ENCODE results near the gene TFRC.
"Not testable (repeated sequence)": the region's sequence is repeated elsewhere in the genome, so short reads cannot be mapped to it uniquely, and the experiment has no call there.

The TFRC gene

DNA sequence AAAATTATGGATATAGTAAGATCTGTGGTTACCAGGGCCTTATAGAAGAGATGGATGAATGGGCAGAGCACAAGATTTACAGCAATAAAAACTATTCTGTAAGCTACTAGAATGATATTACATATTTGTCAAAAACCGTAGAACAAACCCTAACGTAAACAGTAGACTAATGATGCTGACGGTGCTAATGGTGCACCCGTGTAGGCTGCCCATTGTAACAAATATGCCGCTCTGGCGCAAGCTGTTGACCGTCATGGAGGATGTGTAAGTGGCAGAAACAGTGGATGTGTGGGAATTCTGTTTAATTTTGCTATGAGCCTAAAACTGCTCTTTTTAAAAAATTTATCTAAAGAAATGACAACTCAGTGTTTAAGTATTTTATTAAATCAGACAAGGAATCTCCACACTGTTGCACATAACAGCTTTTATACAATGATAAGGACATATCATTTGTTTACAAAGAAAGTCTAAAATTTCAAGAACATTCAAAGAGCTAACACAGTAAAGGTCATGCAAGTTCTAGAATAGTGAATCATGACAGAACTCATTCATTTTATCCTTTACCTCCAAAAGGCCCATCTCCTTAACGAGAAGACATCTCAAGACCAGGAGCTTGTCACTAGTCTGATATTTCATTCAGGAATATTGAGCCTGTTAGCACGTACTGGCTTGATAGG lies 32.8 kb downstream of the TFRC start:
- DNase-seq (ENCODE audit: low read depth), result no peak

DNA sequence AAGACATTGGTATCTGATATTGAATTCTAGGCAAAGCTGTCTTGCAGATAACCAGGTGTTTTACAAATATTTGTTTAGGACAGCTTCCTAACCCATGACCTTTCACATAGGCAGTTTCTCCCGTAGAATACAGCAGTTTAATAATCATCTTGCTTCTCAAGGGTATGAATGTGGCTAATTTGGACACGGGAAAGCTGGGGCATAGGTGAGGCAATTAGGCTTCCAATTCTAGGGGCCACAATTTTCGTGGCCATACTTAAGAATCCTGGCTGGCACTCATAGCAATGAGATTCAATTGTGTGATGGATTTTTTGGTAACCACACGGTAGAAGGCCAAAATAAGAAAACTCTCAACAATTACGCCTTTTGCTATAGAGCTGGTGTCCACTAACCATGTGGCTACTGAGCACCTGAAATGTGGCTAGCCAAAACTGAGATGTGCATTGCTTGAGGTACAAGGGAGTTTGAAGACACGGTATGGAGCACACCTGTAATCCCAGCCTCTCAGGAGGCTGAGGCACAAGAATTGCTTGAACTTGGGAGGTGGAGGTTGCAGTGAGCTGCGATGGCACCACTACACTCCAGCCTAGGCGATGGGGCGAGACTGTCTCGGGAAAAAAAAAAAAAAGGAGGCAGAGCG lies 34.4 kb downstream of the TFRC start:
- no peak for DNase-seq (ENCODE audit: low read depth)

- DNase-seq (ENCODE audit: low read depth), result no peak
Measured at GRCh38 chr3:196044513-196044912, 37.4 kb downstream of the TFRC start.

- DNase-seq (ENCODE audit: low read depth), result no peak
Measured at GRCh38 chr3:196042673-196043072, 39.2 kb downstream of the TFRC start.

DNA sequence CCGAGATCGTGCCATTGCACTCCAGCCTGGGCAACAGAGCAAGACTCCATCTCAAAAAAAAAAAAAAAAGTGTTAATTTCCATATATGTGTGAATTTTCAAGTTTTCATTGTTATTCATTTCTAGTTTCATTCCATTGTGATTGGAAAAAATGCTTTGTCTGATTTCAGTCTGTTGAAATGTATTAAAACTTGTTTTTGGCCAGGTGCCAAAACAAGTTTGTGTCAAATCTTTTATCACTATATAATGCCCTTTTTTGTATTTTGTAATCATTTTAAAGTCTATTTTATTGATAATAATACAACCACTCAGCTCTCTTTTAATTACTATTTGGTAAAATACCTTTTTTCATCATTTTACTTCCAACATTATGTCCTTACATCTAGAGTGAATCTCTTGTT lies 42.5 kb downstream of the TFRC start:
- no peak for DNase-seq (ENCODE audit: low read depth)

DNA sequence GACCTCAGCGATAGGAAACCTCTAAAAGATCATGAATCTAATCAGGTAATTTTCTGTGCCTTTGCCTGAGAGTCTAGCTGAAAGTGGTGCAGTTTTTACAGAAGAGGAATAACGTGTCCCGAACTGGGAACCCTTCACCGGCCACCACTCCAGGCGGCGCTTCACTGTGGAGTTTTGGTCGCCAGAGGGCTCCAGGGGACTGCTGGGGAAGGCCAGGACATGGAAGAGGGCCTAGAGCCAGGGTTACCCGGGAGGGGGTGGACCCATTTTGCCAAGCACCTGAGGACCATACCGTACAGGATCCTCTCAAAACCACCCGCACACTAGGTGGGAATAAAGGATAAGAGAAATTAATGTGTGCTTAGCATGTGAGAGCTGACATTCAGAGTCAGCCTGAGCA lies 55.8 kb downstream of the TFRC start:
- peak; percentile 57 for DNase-seq (ENCODE audit: low read depth)

- no peak for DNase-seq (ENCODE audit: low read depth)
Measured at GRCh38 chr3:196024968-196025367, 56.9 kb downstream of the TFRC start.

DNA sequence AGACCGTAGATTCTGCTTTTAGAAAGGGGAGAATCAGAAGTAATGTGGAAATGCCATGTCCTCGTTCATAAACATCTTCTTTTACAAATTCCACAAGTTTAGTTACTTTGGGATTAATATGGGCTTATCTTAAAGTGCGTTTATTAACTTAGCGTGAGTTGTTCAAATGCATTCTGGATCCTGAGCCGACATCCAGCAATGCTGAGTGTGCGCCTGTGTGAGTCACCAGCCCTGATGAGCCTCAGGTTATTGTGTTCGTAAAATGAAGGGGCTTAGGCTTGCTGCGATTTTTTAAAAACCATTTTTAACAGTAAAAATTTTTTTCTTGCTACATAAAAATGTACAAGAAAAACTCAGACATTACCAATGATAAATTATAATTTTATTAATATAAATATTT lies 57.9 kb downstream of the TFRC start:
- DNase-seq (ENCODE audit: low read depth), result no peak

DNA sequence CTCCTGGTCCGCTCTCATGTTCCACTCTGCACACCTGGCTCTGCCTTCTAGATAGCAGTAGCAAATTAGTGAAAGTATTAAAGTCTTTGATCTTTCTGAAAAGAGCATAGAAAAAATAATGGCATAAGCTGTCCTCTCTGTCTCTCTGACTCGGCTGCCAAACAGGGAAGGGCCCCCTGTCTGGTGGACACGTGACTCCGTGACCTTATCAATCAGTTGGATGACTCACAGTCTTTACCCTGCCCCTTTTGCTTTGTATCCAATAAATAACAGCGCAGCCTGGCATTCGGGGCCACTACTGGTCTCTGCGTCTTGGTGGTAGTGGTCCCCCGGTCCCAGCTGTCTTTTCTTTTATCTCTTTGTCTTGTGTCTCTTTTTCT lies 59.4 kb downstream of the TFRC start:
- not testable (repeated sequence) for DNase-seq (ENCODE audit: low read depth)

DNA sequence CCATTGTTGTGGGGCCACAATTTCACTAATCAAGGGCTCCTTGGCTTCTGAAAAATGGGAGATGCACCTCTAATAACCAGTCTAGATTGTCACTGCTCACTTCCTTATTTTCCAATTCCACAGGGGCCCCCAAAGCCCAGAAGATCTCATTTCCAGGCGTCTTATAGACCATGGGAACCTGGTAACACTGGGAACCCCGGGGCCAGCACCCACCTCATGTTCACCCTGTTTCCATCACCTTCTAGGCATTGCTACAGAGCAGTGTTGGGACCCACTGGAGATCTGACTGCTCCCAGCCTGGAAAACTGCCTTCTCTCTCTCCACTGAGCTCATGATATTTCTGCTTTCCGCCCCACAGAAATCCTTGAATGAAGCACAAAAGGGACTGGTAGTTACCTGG lies 61.5 kb downstream of the TFRC start:
- no peak for DNase-seq (ENCODE audit: low read depth)

- peak; percentile 29 for DNase-seq (ENCODE audit: low read depth)
Measured at GRCh38 chr3:196019576-196019975, 62.3 kb downstream of the TFRC start.

GRCh38 chr3:196018159-196018558 lies 63.7 kb downstream of the TFRC start:
- not testable (repeated sequence) for DNase-seq (ENCODE audit: low read depth)

GRCh38 chr3:196016485-196016884 lies 65.4 kb downstream of the TFRC start:
- peak; percentile 74 for DNase-seq (ENCODE audit: low read depth)

DNA sequence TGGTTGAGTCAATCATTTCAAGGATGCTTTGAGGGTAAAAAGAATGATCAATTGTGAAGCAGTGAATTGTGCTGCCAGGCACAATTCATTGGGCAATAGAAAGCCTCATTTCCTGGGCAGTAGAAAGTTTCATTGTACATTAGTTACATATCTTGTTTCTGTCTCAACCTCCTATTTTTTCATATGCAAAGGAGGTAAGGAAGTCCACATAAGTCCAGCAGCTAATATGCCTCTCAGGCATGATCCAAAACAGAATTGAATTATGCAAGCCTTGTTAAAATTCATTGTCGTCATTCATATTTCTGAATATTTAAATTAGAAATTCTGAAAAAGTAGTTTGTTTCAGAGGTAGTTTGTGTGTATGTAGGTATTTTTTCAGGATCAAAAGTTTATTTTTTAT lies 65.8 kb downstream of the TFRC start:
- no peak for DNase-seq (ENCODE audit: low read depth)

GRCh38 chr3:196013587-196014487 lies 68.1 kb downstream of the TFRC start:
- no peak for DNase-seq (ENCODE audit: low read depth)

DNA sequence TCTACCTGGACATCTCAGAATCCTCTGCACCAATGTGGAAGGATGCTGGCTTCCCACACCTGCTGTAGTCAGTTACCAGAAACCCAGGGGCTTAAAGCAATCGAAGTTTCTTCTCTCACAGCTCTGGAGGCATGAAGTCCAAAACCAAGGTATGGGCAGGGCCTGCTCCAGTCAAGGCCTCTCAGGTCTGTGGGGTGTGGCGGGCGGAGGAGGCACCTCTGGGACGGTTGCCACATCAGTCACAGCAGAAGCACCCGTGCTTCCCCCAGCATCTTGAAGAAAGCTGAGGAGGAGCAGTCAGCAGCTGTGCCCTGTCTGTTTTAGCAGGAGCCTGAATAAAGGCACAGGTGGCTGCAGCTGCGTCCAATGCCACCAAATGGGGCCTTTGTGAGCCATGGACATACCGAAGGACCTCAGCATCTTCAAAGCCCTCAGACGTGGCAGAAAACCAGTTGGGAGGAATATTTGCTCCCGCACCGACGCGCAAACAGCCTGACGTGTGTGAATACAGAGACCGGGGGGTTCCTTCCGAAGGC lies 68.9 kb downstream of the TFRC start:
- DNase-seq (ENCODE audit: low read depth), result no peak

DNA sequence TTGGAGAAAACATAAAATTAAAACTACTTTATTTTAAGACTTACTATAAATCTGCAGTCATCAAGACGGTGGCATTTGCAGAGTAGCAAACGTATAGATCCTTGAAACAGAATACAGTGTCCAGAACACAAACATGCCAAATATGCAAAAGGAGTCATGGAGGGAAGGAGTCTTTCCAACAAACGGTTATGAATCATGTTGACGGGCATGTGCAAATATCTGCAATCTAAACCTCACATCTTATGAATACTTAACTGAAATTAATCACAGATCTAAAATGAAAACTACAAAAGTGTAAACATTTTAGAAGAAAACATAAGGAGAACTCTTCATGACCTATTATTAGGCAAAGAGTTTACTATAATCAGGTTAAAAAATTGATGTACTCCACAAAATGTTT lies 69.4 kb downstream of the TFRC start:
- peak; percentile 72 for DNase-seq (ENCODE audit: low read depth)

- no peak for DNase-seq (ENCODE audit: low read depth)
Measured at GRCh38 chr3:196009456-196009855, 72.4 kb downstream of the TFRC start.

- DNase-seq (ENCODE audit: low read depth), result no peak
Measured at GRCh38 chr3:196008929-196009328, 73.0 kb downstream of the TFRC start.

DNA sequence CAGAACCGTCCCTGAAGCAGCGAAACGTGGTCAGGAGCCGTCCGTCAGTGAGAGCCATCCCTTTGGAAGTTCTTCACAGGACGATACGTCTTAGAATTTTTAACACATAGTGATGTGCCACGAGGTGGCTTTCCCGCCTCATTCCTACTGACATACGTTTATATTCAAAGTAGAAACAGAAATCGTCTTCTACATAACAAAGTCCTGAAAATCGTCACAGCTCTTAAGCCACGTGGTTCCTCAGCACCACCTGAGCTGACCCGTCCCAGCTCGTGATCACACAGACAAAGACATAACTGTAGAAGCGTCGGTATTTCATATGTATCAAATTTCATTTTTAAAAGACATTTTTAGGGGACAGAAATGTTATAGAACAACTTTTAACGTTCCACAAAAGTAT lies 73.5 kb downstream of the TFRC start:
- DNase-seq (ENCODE audit: low read depth), result no peak

GRCh38 chr3:196007744-196008335 lies 74.0 kb downstream of the TFRC start:
- DNase-seq (ENCODE audit: low read depth), result no peak

DNA sequence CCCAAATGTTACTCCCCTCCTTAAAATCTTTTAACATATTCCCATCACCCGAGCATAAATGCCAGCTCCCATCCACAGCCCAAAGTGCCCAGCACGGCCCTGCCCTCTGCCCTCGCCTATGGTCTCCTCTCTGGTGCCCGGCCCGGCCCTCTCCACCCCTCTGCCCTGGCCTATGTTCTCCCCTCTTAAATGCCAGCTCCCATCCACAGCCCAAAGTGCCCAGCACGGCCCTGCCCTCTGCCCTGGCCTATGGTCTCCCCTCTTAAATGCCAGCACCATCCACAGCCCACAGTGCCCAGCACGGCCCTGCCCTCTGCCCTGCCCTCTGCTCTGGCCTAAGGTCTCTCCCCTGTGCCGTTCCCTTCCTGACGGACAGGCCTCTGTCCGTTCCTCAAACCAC lies 76.6 kb downstream of the TFRC start:
- not testable (repeated sequence) for DNase-seq (ENCODE audit: low read depth)
